Measurements from ENCODE around the gene INTS12. TPM values are rescaled to one million over a fixed set of nuclear protein-coding genes. Genes with fewer than 3 reads are reported as not detected.

The INTS12 gene
- total RNA-seq, 1 donor from 2014 or later: 11.5 TPM

- TF ChIP-seq CTCF (IDR thresholded peaks at IDR 0.05): no peak
- no peak overlapping the region for H3K27ac ChIP-seq
- H3K9me3 ChIP-seq: no peaks in the 10 kb centered on the region
- DNase-seq (ENCODE audit: low spot score in 2 of 2): no peak
- peaks cover 0 to 9% of the 10 kb centered on the region in 2 donors for H3K36me3 ChIP-seq
- intact Hi-C loops (cut with DNase I): loop anchor here (2.0 kb wide), 1 partner anchor 16 kb away; no protein-coding TSS in a partner anchor
- no peaks in the 10 kb centered on the region for H3K4me1 ChIP-seq
- H3K4me3 ChIP-seq: no peak overlapping the region
- H3K27me3 ChIP-seq: no peaks in the 10 kb centered on the region
These were observed 29.3 kb downstream of the INTS12 start for GRCh38 chr4:105679186-105679585.

GRCh38 chr4:105677709-105678108 is 30.8 kb downstream of the INTS12 start:
- intact Hi-C loops (cut with DNase I): loop anchor here (2.0 kb wide), 1 partner anchor 17 kb away; no protein-coding TSS in a partner anchor
- no peak for DNase-seq (ENCODE audit: low spot score in 2 of 2)
- H3K27ac ChIP-seq: no peak overlapping the region
- H3K9me3 ChIP-seq: no peaks in the 10 kb centered on the region
- H3K36me3 ChIP-seq: peaks cover 0 to 5% of the 10 kb centered on the region in 2 donors
- no peak for TF ChIP-seq CTCF (IDR thresholded peaks at IDR 0.05)
- H3K4me3 ChIP-seq: no peak overlapping the region
- no peaks in the 10 kb centered on the region for H3K27me3 ChIP-seq
- H3K4me1 ChIP-seq: no peaks in the 10 kb centered on the region

GRCh38 chr4:105674011-105674410 is 34.5 kb downstream of the INTS12 start:
- intact Hi-C loops (cut with DNase I): no loop called here
- TF ChIP-seq CTCF (IDR thresholded peaks at IDR 0.05): no peak
- H3K27ac ChIP-seq: no peak overlapping the region

GRCh38 chr4:105671301-105671700 is 37.2 kb downstream of the INTS12 start:
- Histone ChIP-seq H3K4me3 (no peak overlapping the region), H3K4me1 (no peaks in the 10 kb centered on the region), H3K27me3 (no peaks in the 10 kb centered on the region), H3K9me3 (no peaks in the 10 kb centered on the region), H3K27ac (no peak overlapping the region), H3K36me3 (no peaks in the 10 kb centered on the region)
- intact Hi-C loops (cut with DNase I): no loop called here
- no peak for TF ChIP-seq CTCF (IDR thresholded peaks at IDR 0.05)
- DNase-seq (ENCODE audit: low spot score in 2 of 2): no peak

More at GRCh38 chr4:105674011-105674410, 34.5 kb downstream of the INTS12 start:
- Histone ChIP-seq H3K9me3 (no peaks in the 10 kb centered on the region), H3K27me3 (no peaks in the 10 kb centered on the region), H3K36me3 (no peaks in the 10 kb centered on the region), H3K4me3 (no peak overlapping the region), H3K4me1 (no peaks in the 10 kb centered on the region)
- no peak for DNase-seq (ENCODE audit: low spot score in 2 of 2)

- H3K27me3 ChIP-seq: no peaks in the 10 kb centered on the region
- H3K4me1 ChIP-seq: no peaks in the 10 kb centered on the region
- no peaks in the 10 kb centered on the region for H3K36me3 ChIP-seq
- no peak for TF ChIP-seq CTCF (IDR thresholded peaks at IDR 0.05)
- DNase-seq (ENCODE audit: low spot score in 2 of 2): no peak
- H3K9me3 ChIP-seq: no peaks in the 10 kb centered on the region
- no peak overlapping the region for H3K27ac ChIP-seq
- intact Hi-C loops (cut with DNase I): no loop called here
- no peak overlapping the region for H3K4me3 ChIP-seq
These were observed 37.8 kb downstream of the INTS12 start for GRCh38 chr4:105670684-105671083.

- no peak for DNase-seq (ENCODE audit: low spot score in 2 of 2)
- no peaks in the 10 kb centered on the region for H3K9me3 ChIP-seq
- H3K36me3 ChIP-seq: no peaks in the 10 kb centered on the region
- intact Hi-C loops (cut with DNase I): no loop called here
- no peaks in the 10 kb centered on the region for H3K27me3 ChIP-seq
- no peak overlapping the region for H3K4me3 ChIP-seq
- H3K27ac ChIP-seq: no peak overlapping the region
- no peak for TF ChIP-seq CTCF (IDR thresholded peaks at IDR 0.05)
- H3K4me1 ChIP-seq: no peaks in the 10 kb centered on the region
These were observed 41.8 kb downstream of the INTS12 start for GRCh38 chr4:105666693-105667092.
